CD4-positive, alpha-beta T cell treated with Interleukin-12 subunit alpha and Interleukin-12 subunit beta, for 1 hour (primary cell): ENCODE results near the gene LCN1.
"Not testable (repeated sequence)": the region's sequence is repeated elsewhere in the genome, so short reads cannot be mapped to it uniquely, and the experiment has no call there.

Experiments
- DNase-seq: peaks from one replicate; pipeline ENCODE4 v3.0.0-alpha.2; 2020

The LCN1 gene

GRCh38 chr9:135549478-135550343 is 28.5 kb downstream of the LCN1 start:
- DNase-seq = not testable (repeated sequence)

DNA sequence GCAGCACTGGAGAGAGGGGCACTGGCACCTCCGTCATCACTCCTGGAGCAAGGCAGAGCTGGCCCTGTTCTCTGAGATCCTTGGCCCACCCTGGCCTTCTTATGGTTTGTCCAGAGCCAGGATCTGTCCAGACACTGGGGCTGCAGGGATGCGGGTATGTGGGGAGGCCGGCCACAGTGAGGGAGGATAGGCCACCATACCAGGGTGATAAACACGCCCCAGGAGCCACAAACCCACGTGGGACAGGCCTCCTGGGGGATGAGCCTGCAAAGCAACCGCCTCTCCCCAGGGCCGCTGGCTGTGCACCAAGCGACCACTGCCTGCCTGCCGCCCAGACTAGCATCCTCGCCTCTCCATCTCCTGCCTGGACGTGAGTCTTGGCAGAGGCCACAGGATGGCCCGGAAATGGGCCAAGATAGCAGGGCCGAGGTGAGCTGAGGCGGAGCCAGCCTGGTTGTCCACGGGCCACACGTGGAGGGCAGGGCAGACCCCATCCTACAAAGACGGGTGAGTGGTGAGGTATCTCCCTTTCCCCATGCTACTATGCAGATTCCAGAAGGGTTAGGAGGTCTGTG is 29.2 kb downstream of the LCN1 start:
- DNase-seq = no peak

GRCh38 chr9:135551031-135551430 is 29.8 kb downstream of the LCN1 start:
- DNase-seq = no peak

DNA sequence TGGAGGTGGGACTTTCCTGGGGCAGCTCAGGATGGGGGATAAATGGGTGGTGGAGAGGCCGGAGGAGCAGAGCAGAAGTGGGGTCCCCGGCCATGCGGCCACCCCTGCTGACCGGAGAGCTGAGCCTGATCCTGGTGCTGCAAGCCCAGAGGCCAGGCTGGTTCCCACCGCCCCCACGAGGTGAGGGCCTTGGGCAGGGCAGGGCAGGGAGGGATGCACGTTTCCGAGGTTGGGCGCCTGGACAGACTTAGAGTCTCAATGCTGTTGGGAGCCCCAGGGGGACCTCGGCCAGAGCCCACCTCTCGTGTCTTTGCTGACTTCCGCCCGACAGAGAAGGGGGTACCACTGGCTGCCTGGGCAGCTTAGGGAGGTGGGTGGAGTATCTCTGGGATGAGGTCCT is 30.2 kb downstream of the LCN1 start:
- DNase-seq = no peak

DNA sequence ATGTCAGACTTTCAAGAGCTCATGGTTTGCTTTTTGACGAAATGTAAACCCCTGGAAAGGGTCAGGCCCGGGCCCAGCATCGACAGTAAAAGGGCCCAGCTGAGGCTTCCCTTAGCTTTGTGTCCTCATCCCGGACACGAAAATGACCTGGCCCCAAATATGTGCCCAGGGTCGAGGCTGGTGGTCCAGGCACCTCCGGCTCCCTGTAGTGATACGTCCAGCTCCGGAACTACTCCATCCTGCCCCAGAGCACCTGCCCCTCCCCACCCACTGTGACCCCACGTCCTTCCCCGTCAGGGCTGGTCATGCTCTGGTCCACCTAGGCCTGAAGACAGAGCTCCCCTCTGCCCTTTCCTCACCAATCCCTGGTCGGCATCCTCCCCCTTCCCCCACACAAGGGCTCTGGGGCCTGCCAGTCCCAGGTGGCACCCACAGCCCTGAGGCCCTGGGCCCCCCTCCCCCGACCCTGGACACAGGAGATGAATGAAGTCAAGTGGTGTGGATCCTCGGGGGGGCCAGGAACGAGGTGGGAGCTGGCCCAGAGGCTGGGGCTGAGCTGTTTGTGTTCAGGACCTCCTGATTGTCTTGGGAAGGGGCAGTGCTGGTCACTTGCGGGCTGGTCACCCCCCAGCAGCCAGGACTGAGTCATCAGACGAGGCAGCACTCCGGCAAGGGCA is 30.9 kb downstream of the LCN1 start:
- no peak for DNase-seq

- DNase-seq = no peak
Measured at GRCh38 chr9:135552698-135553171, 31.5 kb downstream of the LCN1 start.

DNA sequence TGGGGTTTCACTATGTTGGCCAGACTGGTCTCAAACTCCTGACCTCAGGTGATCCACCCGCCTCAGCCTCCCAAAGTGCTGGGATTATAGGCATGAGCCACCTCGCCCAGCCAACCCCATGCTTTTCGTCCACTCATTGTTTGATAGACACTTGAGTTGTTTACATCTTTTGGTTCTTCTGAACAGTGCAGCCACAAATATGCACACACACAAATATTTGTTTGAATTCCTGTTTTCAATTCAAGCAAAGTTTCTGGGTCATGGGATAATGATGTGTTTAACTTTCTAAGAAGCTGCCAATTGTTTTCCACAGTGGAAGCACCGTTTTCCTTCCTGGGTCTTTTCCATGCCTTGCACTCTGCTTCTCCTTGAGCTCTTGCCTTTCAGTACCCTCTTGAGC is 33.5 kb downstream of the LCN1 start:
- DNase-seq = no peak

GRCh38 chr9:135555203-135555602 is 34.0 kb downstream of the LCN1 start:
- no peak for DNase-seq

DNA sequence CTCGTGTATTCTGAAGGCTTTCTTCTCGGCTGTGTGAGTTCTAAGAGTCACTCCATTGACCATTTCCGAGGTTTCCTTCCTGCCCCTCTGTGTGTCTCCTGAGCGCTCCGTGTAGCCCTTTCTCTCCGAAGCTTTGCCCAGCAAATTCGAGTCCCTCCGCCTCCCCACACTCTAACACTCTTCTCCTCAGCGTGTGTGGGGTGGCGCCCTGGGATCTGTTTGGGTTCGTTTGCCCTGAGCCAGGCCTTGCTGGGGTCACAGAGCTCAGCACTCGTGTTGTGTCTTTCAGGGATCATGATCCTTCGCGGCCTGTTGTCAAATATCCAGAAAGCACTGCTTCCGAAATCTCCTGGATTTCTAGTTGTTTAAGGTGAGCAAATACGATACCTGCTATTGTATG is 34.7 kb downstream of the LCN1 start:
- no peak for DNase-seq

DNA sequence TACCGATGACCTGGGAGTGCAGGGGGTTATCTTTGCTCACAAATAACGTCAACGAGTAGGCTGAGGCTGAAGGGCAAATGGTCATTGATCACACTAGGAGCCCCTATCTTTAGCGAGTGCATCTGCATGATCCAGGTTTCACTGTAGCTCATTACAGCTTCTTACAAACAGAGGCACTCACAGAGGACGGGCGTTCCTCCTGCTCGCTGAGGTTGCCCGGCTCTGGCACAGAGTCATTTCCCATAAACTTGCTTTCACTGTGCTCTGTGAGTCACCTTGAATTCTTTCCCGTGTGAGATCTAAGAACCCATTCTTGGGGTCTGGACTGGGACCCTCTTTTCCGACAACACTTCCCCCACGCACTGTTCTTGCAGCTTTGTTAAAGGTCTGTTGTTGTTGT is 38.4 kb downstream of the LCN1 start:
- no peak for DNase-seq

DNA sequence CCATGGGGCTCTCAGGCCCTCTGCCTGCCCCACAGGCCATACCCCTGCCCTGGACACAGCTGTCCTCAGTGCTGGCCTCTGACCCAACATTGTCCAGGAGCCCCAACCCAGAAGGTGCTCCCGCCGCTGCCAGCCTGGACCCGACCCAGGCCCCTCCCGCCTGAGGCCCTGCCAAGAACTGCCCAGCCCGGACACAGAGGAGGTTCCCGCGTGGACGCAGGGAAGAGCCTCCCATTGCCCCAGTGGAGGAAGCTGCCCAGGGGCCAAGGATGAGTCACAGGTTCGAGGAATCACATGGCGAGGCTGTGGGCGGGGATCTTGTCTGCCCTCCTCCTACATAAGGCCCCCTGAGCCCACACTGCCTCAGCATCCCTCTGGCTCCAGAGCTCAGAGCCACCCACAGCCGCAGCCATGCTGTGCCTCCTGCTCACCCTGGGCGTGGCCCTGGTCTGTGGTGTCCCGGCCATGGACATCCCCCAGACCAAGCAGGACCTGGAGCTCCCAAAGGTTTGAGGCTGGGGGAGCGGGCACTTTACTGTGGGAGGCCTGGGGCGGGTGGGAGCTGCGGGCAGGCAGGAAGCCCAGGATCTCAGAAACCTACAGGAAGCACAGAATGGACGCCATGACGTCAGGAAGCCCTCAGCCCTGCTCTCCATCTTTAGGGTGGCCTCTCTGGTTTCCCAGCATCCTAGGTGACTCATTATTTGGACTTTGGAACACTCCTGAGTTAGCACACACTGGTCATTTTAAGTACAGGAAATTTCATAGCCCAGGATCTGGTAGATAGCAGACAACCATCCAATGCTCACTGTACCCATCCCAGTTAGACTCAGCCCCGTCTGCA is 40.4 kb downstream of the LCN1 start, which contains the start of gene PAEP:
Gene PAEP (plus strand): TSS at position 366 of the 844 bp plus-strand sequence.
- no peak for DNase-seq

GRCh38 chr9:135562235-135562745 is 41.0 kb downstream of the LCN1 start:
- no peak for DNase-seq

GRCh38 chr9:135563039-135563476 is 41.8 kb downstream of the LCN1 start:
- DNase-seq = no peak

DNA sequence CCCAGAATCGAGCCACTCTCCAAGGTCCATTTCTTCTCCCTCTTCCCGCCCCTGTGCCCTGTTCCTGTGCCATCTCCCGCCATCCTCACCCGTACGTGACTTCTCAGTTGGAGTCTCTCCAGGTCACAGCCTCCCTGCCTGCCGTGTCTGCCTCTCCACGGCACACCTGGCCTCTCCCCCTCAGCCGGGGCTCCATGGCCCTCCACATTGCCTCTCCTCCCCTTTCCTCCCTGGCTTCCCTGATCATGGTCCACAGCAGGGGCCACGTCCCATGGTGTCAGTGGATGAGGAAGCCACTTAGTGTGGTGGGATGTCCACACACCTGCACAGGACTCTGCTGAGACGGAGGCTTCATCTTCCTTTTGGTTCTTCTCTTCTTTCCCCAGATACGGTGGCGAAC is 42.6 kb downstream of the LCN1 start:
- DNase-seq = no peak

- no peak for DNase-seq
Measured at GRCh38 chr9:135565141-135565628, 43.9 kb downstream of the LCN1 start.

DNA sequence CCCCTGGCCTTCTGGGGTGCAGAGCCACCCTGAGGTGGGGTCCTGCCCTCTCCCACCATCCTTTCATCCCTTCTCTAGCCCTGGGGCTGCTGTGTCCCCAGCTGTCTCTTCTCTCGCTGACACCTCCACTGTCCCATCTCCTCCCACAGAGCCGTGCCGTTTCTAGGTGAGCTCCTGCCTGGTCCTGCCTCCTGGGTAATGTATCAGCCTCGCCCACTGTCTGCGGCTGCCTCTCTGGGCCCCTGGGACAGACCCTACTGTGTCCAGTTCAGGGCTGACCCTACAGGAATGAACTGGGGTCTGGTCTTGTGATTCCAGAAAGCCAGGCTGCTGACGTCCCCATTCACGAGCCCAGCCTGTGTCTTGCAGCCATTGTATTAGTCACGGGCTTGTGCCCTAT is 44.4 kb downstream of the LCN1 start:
- no peak for DNase-seq

GRCh38 chr9:135566552-135566951 is 45.3 kb downstream of the LCN1 start:
- no peak for DNase-seq

DNA sequence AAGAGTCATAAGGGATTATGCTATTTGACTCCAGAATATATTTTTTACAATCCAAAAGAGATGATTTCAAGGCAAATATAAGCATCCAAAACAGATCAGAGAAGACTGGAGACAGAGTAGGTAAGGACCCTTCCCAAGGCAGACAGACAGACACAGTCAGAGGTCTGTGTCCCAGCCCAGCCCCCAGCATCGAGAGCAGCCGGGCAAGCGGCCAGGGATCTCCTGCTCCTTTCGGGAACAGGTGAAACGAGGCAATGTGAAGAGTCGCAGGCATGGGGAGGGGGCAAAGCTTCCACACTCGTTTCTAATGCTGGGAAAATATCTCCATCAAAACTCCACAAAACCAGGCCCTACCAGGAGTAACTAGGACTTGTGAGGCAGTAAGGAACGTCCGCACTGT is 46.1 kb downstream of the LCN1 start:
- DNase-seq = no peak

- DNase-seq = no peak
Measured at GRCh38 chr9:135568026-135568425, 46.8 kb downstream of the LCN1 start.

DNA sequence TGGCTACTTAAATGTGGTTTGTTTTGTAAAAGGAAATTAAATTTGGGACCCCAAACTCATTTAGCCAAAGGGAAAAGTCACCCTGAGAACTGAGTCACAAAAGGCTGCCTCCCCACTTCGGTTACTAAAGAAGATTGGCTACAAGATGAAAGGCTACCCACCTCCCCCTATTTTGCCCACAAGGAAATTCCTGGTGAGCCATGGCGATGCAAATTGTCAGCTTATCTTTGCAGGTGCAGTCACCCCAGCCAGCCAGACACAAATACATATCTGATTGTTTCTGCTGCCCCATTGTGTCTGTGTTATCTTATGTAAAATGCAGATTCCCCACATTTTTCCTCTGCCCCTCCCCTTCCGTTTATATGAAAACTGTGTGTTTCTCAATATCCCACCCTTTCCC is 49.2 kb downstream of the LCN1 start:
- no peak for DNase-seq

DNA sequence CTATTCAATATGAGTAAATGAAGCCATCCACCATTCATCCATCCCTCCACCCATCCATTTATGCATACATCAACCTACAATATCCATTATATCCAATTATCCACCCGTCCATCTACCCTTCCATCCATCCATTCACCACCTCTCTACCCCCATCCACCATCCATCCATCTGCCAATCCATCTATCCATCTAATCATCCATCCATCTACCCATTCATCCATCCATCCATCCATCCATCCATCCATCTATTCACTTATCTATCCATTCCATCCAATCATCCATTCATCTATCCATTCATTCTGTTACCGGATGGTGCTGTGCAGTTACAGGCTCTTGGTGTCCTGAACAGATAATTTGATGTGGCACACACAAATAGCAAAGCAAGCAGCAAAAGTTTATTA is 51.0 kb downstream of the LCN1 start:
- no peak for DNase-seq

DNA sequence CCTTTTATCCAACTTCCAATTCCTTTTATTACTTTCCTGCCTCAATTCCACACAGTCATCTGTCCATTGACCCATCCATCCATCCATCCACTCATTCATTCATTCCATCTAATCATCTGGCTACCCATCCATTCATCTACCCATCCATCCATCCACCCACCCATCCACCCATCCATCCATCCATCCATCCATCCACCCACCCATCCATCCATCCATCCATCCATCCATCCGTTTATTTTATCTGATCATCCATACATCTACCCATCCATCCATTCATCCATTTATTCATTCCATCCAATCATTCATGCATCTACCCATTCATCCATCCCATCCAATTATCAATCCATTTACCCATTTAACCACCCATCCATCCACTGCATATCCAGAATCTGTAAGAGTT is 51.9 kb downstream of the LCN1 start:
- no peak for DNase-seq
